Activated CD4-positive, alpha-beta memory T cell treated with anti-CD3 and anti-CD28 coated beads for 36 hours (primary cell): ENCODE data around the gene UBE2G1. TPM values are rescaled to one million over a fixed set of nuclear protein-coding genes. Genes with fewer than 3 reads are reported as not detected.

Source experiments
- CTCF ChIA-PET: fragments of 350-600 bp; sonication (Branson Sonifier 250); formaldehyde crosslinking; loops from one replicate; lab custom pipeline; 2021; ENCODE audit warnings: antibody characterized with exemption, inconsistent platforms; lab: Charles Lee
- POLR2A ChIA-PET: fragments of 350-600 bp; sonication (Branson Sonifier 250); formaldehyde crosslinking; loops from one replicate; lab custom pipeline; 2021; ENCODE audit warnings: antibody characterized with exemption; lab: Charles Lee
- DNase-seq: peaks from one replicate; pipeline ENCODE4 v3.0.0-alpha.2; 2020
- H3K27ac Mint-ChIP-seq: one replicate; pipeline ENCODE4 v1.8.0; 2021; ENCODE audit warnings: mixed read lengths
- H3K27me3 Mint-ChIP-seq: one replicate; pipeline ENCODE4 v1.8.0; 2021; ENCODE audit warnings: mixed read lengths
- H3K36me3 Mint-ChIP-seq: one replicate; pipeline ENCODE4 v1.8.0; 2021; ENCODE audit warnings: mixed read lengths
- H3K4me1 Mint-ChIP-seq: one replicate; pipeline ENCODE4 v1.8.0; 2021; ENCODE audit warnings: low read depth, mixed read lengths
- H3K4me3 Mint-ChIP-seq: one replicate; pipeline ENCODE4 v1.8.0; 2021; ENCODE audit warnings: mild to moderate bottlenecking, mixed read lengths
- H3K9me3 Mint-ChIP-seq: one replicate; pipeline ENCODE4 v1.8.0; 2021; ENCODE audit warnings: mixed read lengths
- intact Hi-C: fragments of 100-400 bp; cut with micrococcal nuclease; formaldehyde crosslinking; loops from one replicate; pipeline ENCODE4 v1.15.1; 2023
- total RNA-seq, 2 experiments: library from RNA; stranded (reverse); gene quantifications; one replicate each; pipeline ENCODE4 v1.2.3, GENCODE V29; 2021

The UBE2G1 gene
- total RNA-seq, 2 experiments from 2014 or later: 54.4 to 57.6 TPM

DNA sequence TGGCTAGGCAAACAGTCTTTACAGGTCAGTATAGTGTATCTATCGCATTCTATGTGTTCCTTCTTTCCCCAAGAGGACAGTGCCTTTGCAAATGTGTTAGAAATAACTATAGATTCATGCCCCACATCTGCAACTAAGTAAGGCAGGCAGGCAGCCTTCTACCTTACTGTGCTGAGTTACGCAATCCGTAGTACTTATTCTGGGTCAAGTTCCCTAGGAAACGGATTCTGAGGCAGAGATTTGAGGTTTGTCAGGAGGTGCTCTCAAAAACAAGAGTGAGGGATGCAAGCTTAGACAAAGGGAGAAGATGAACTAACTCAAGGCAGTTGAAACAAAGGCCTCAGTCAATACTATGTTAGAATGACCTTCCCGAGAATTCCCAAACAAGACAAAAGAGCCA lies 90.0 kb downstream of the UBE2G1 start:
- Mint-ChIP-seq H3K27me3 (no peaks in the 10 kb centered on the region), H3K36me3 (peaks cover 4% of the 10 kb centered on the region), H3K4me3 (no peak overlapping the region), H3K9me3 (no peaks in the 10 kb centered on the region), H3K4me1 (peaks cover 4% of the 10 kb centered on the region), H3K27ac (no peak overlapping the region)
- intact Hi-C loops: no loop called here
- DNase-seq: no peak
- POLR2A ChIA-PET: no interaction called here
- CTCF ChIA-PET: no interaction called here

DNA sequence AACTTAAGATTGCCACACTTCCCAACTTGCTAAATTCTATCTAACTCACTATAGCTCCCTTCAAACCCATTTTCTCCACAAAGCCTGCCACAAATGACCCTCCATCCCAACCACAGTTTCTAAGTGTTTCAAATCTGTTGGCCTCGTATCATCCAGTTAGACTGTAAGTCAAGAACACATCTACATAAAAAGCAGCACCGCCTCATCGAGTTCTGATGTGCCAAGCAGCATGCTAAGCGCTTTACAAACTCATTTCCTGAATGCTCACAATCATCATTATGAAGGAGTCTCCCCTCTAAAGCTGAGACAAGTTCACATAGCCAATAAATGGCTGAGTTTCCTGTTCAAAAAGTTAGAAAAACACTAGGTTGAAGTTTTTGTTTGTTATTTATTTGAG lies 93.5 kb downstream of the UBE2G1 start:
- CTCF ChIA-PET: interaction anchor here (0.6 to 1.2 kb wide), 3 partner anchors 23 to 425 kb away, joined by 3 to 4 read pairs (median 3); no protein-coding TSS in a partner anchor
- H3K4me1 Mint-ChIP-seq: peaks cover 4% of the 10 kb centered on the region
- no peaks in the 10 kb centered on the region for H3K27me3 Mint-ChIP-seq
- intact Hi-C loops: no loop called here
- no peak for DNase-seq
- POLR2A ChIA-PET: no interaction called here
- H3K9me3 Mint-ChIP-seq: no peaks in the 10 kb centered on the region
- H3K36me3 Mint-ChIP-seq: peaks cover 2% of the 10 kb centered on the region
- peak overlapping the region; percentile 52 for H3K27ac Mint-ChIP-seq
- no peak overlapping the region for H3K4me3 Mint-ChIP-seq

GRCh38 chr17:4272213-4272971 lies 94.1 kb downstream of the UBE2G1 start:
- ChIA-PET CTCF (interaction anchor here (0.6 to 1.2 kb wide), 3 partner anchors 22 to 426 kb away, joined by 3 to 4 read pairs (median 3); no protein-coding TSS in a partner anchor), POLR2A (no interaction called here)
- Mint-ChIP-seq H3K27ac (no peak overlapping the region), H3K4me1 (peaks cover 4% of the 10 kb centered on the region), H3K36me3 (peaks cover 2% of the 10 kb centered on the region), H3K4me3 (no peak overlapping the region), H3K9me3 (no peaks in the 10 kb centered on the region), H3K27me3 (no peaks in the 10 kb centered on the region)
- no peak for DNase-seq
- intact Hi-C loops: no loop called here

GRCh38 chr17:4270736-4271135 lies 95.7 kb downstream of the UBE2G1 start:
- Mint-ChIP-seq H3K36me3 (peaks cover 4% of the 10 kb centered on the region), H3K27ac (no peak overlapping the region), H3K27me3 (no peaks in the 10 kb centered on the region), H3K4me1 (peaks cover 1% of the 10 kb centered on the region), H3K9me3 (no peaks in the 10 kb centered on the region), H3K4me3 (no peak overlapping the region)
- POLR2A ChIA-PET: no interaction called here
- CTCF ChIA-PET: no interaction called here
- no peak for DNase-seq
- intact Hi-C loops: no loop called here

DNA sequence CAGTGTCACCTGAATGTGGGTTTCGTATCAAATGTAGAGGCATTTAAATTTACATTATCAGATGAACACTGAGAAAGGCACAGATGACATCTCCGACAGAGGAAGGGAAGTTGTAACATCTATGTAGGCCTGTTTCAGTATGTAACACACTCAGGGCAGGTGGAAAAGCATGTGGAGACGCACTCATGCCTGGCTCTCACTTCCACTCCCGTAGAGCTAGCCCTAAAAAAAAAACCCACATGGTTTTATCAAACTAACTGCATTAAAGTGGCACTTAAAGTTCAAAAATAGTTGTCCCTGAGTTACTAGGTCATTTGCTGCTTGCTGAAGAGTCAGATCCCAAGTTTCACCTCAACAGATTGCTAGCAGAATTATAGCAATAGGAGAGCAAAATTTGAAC lies 96.6 kb downstream of the UBE2G1 start:
- H3K4me1 Mint-ChIP-seq: peaks cover 3% of the 10 kb centered on the region
- POLR2A ChIA-PET: no interaction called here
- H3K36me3 Mint-ChIP-seq: peaks cover 4% of the 10 kb centered on the region
- DNase-seq: no peak
- CTCF ChIA-PET: no interaction called here
- no peaks in the 10 kb centered on the region for H3K9me3 Mint-ChIP-seq
- no peak overlapping the region for H3K4me3 Mint-ChIP-seq
- H3K27ac Mint-ChIP-seq: no peak overlapping the region
- intact Hi-C loops: no loop called here
- H3K27me3 Mint-ChIP-seq: no peaks in the 10 kb centered on the region

GRCh38 chr17:4267402-4267801 lies 99.1 kb downstream of the UBE2G1 start:
- Mint-ChIP-seq H3K27ac (no peak overlapping the region), H3K9me3 (no peaks in the 10 kb centered on the region), H3K4me1 (peaks cover 21% of the 10 kb centered on the region), H3K36me3 (peaks cover 4% of the 10 kb centered on the region), H3K27me3 (no peaks in the 10 kb centered on the region), H3K4me3 (no peak overlapping the region)
- no peak for DNase-seq
- intact Hi-C loops: no loop called here
- CTCF ChIA-PET: interaction anchor here (0.9 to 1.3 kb wide), 2 partner anchors 67 to 146 kb away, joined by 3 to 4 read pairs; no protein-coding TSS in a partner anchor
- POLR2A ChIA-PET: no interaction called here

DNA sequence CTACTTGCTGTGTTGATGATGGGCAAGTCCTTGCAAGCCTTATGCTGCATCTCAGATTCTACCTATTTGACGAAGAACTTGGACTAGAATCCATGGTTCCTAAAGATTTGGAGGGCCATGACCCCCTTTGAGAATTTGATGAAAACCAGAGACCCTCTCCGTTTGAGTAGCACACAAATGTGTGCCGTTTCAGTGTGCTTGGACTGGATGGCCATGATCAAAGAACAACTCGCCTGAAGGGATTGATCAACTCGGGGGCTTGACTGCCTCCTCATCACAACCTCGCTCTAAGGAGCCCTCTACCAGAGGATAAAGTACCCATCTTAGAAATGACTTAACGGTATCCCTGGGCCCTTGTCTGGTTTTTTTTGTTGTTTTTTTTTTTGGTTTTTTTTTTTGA lies 99.9 kb downstream of the UBE2G1 start:
- peaks cover 5% of the 10 kb centered on the region for H3K36me3 Mint-ChIP-seq
- H3K4me1 Mint-ChIP-seq: peaks cover 29% of the 10 kb centered on the region
- intact Hi-C loops: no loop called here
- no peaks in the 10 kb centered on the region for H3K27me3 Mint-ChIP-seq
- no peaks in the 10 kb centered on the region for H3K9me3 Mint-ChIP-seq
- ChIA-PET CTCF (no interaction called here), POLR2A (no interaction called here)
- no peak overlapping the region for H3K27ac Mint-ChIP-seq
- DNase-seq: no peak
- no peak overlapping the region for H3K4me3 Mint-ChIP-seq

DNA sequence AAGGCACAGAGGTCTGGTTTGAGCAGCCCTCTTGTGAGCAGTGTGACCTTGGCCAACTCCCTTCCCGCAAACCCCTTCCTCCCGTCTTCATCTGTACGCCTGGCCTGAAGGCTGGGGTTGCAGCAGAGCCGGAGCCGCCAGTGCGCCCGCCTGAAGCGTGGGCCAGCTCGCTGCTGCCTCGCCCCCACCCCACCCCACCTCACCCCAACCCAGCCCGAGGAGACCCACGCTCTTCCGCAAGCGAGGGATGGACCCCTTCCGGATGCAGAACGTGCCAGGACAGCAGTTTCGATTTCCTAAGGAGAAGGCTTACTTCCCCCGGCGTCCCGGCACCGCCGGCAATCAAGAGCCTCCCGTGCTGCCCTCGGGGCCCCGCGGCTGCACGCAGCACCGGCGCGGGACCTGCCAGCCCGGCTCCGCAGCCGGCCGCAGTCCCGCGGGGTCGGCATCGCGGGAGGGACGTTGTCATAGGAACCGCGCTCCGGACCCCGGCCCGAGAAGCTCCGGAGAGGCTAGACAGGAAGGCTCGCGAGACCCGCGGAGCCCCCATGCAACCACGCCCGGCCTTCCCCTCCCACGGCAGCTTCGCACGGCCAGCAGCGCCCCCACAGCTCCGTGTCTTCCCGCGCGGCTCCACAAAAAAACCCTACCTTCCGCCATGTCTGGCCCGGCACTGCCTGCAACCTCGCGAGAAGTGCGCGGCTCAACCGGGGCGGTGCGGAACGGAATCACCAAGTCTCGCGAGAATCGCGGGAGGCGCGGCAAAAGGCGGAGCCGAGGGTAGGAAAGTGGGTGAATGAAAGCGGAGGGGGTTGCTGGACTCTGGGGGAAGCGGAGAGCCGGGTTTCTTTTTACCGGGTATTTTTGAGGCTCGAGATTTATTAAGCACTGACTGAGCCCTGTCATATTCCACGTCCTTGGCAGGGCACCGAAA lies 102.9 kb downstream of the UBE2G1 start, which contains the start of gene ANKFY1:
Gene ANKFY1 (minus strand): TSS at position 698 of the 934 bp plus-strand sequence. CDS start 38 bp downstream, at position 660.
- intact Hi-C loops: loop anchor here (2.0 kb wide), 1 partner anchor 103 kb away; the partner anchor contains the start of gene UBE2G1
- POLR2A ChIA-PET: interaction anchor here (0.9 to 1.6 kb wide), 4 partner anchors 14 to 120 kb away, joined by 3 to 7 read pairs (median 4); partner anchors contain the start of genes CYB5D2 and ZZEF1
- peak within 1 kb of the TSS; percentile 82 for H3K27ac Mint-ChIP-seq
- peak; percentile 99 for DNase-seq
- H3K36me3 Mint-ChIP-seq: peaks cover 16% of the 10 kb centered on the region
- CTCF ChIA-PET: interaction anchor here (0.8 to 1.6 kb wide), 3 partner anchors 15 to 149 kb away, joined by 3 to 4 read pairs (median 3); no protein-coding TSS in a partner anchor
- peak within 1 kb of the TSS; percentile 89 for H3K4me3 Mint-ChIP-seq
- peaks cover 35% of the 10 kb centered on the region for H3K4me1 Mint-ChIP-seq
- peaks cover 7% of the 10 kb centered on the region for H3K9me3 Mint-ChIP-seq
- no peaks in the 10 kb centered on the region for H3K27me3 Mint-ChIP-seq

DNA sequence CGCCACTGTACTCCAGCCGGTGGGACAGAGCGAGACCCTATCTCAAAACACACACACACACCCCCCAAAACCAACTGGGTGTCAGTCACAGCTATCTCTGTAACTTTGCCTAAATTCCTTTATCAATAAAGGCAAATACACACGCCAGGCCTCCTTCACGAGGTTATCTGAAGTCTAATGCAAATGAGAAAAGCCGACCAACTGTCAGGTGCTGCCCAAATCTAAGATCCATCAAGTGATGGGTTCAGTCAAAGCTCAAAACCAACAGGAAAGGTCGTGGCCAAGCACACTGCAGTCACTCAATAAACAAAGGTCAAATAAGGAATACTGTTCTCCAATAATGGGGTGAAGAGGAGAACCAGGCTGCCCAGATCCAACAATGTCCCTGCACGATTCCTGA lies 103.8 kb downstream of the UBE2G1 start:
- H3K4me3 Mint-ChIP-seq: peak overlapping the region; percentile 89
- H3K9me3 Mint-ChIP-seq: peaks cover 9% of the 10 kb centered on the region
- peaks cover 38% of the 10 kb centered on the region for H3K4me1 Mint-ChIP-seq
- ChIA-PET CTCF (interaction anchor here (0.8 to 1.4 kb wide), 2 partner anchors 15 to 47 kb away, joined by 3 read pairs; no protein-coding TSS in a partner anchor), POLR2A (no interaction called here)
- DNase-seq: no peak
- peaks cover 19% of the 10 kb centered on the region for H3K36me3 Mint-ChIP-seq
- peak overlapping the region; percentile 80 for H3K27ac Mint-ChIP-seq
- intact Hi-C loops: no loop called here
- H3K27me3 Mint-ChIP-seq: no peaks in the 10 kb centered on the region

GRCh38 chr17:4261452-4261851 lies 105.0 kb downstream of the UBE2G1 start:
- peaks cover 9% of the 10 kb centered on the region for H3K9me3 Mint-ChIP-seq
- intact Hi-C loops: no loop called here
- peaks cover 18% of the 10 kb centered on the region for H3K36me3 Mint-ChIP-seq
- no peak for DNase-seq
- CTCF ChIA-PET: interaction anchor here (3.3 kb wide), 1 partner anchor 13 kb away, joined by 18 read pairs; no protein-coding TSS in a partner anchor
- POLR2A ChIA-PET: no interaction called here
- no peak overlapping the region for H3K4me3 Mint-ChIP-seq
- H3K27me3 Mint-ChIP-seq: no peaks in the 10 kb centered on the region
- H3K4me1 Mint-ChIP-seq: peaks cover 50% of the 10 kb centered on the region
- no peak overlapping the region for H3K27ac Mint-ChIP-seq

- Mint-ChIP-seq H3K27ac (no peak overlapping the region), H3K36me3 (peaks cover 23% of the 10 kb centered on the region), H3K9me3 (peaks cover 9% of the 10 kb centered on the region), H3K4me3 (no peak overlapping the region), H3K27me3 (no peaks in the 10 kb centered on the region), H3K4me1 (peaks cover 45% of the 10 kb centered on the region)
- CTCF ChIA-PET: interaction anchor here (0.6 to 3.3 kb wide), 7 partner anchors 10 to 178 kb away, joined by 3 to 18 read pairs (median 3); no protein-coding TSS in a partner anchor
- POLR2A ChIA-PET: interaction anchor here (1.0 kb wide), 1 partner anchor 28 kb away, joined by 3 read pairs; no protein-coding TSS in a partner anchor
- intact Hi-C loops: no loop called here
- no peak for DNase-seq
Observed at GRCh38 chr17:4258867-4259266, 107.6 kb downstream of the UBE2G1 start.
